GM12878 (cell line): ENCODE results near the gene PRRG3. TPM values are rescaled to one million over a fixed set of nuclear protein-coding genes. Genes with fewer than 3 reads are reported as not detected.

ENCODE experiments used
- ATAC-seq: fragments of 200-7000 bp; cut with Tn5 transposase; 3 replicates; pipeline ENCODE4 v1.9.1; 2020; ENCODE audit warnings: mild to moderate bottlenecking, moderate library complexity
- BruUV-seq: library from RNA; stranded (reverse); fragments of 400-500 nt; replicated peaks from 2 replicates; lab custom pipeline; 2021; lab: Mats Ljungman, UMichigan
- CTCF ChIA-PET: fragments of 300-600 bp; sonication (Branson Sonifier 250); formaldehyde crosslinking; extraction: SDS; loops from one replicate; lab custom pipeline; 2021; ENCODE audit warnings: inconsistent platforms; lab: Yijun Ruan, JAX
- POLR2A ChIA-PET: fragments of 350-600 bp; formaldehyde crosslinking; extraction: SDS; loops from one replicate; lab custom pipeline; 2021; ENCODE audit warnings: inconsistent platforms; lab: Charles Lee
- RAD21 ChIA-PET: fragments of 300-600 bp; sonication (Branson Sonifier 250); formaldehyde crosslinking; loops from one replicate; lab custom pipeline; 2023; ENCODE audit warnings: antibody characterized with exemption; ENCODE audit not compliant: unreplicated experiment; lab: Charles Lee
- SMC1A ChIA-PET: fragments of 300-600 bp; sonication (Branson Sonifier 250); formaldehyde crosslinking; loops from one replicate; lab custom pipeline; 2023; ENCODE audit not compliant: unreplicated experiment, uncharacterized antibody; lab: Charles Lee
- DNase-seq: peaks from one replicate; pipeline ENCODE4 v3.0.0-alpha.2; 2011; ENCODE audit warnings: low read depth, low spot score
- FAIRE-seq: peaks from 3 replicates; lab custom pipeline; 2011; peaks lifted over from hg19 to GRCh38; lab: Jason Lieb, UNC
- H2AFZ ChIP-seq: 2 replicates; pipeline ENCODE4 v1.6.0; 2011; ENCODE audit warnings: low read depth, low read length, control low read depth; ENCODE audit not compliant: control insufficient read depth
- H3K27ac ChIP-seq: 2 replicates; pipeline ENCODE4 v1.5.1; 2011; ENCODE audit warnings: control low read depth; ENCODE audit not compliant: control insufficient read depth, insufficient read depth
- H3K27me3 ChIP-seq, 2 experiments: replicated peaks in 1 of 2; 2 replicates each; pipeline versions ENCODE4 v1.6.0 to v1.6.1; 2011; ENCODE audit warnings: low read length in 1 of 2; ENCODE audit not compliant: control insufficient read depth in 2 of 2, insufficient read depth in 2 of 2
- H3K36me3 ChIP-seq, 2 experiments: 2 replicates each; pipeline ENCODE4 v1.5.1; 2011; ENCODE audit warnings: low read length in 1 of 2; ENCODE audit not compliant: control insufficient read depth in 2 of 2, insufficient read depth in 2 of 2
- H3K4me1 ChIP-seq: 2 replicates; pipeline ENCODE4 v1.6.1; 2011; ENCODE audit warnings: mild to moderate bottlenecking, low read length, moderate library complexity, mixed read lengths; ENCODE audit not compliant: control insufficient read depth, insufficient read depth
- H3K4me2 ChIP-seq: 2 replicates; pipeline ENCODE4 v1.6.0; 2011; ENCODE audit warnings: control low read depth; ENCODE audit not compliant: control insufficient read depth, insufficient read depth
- H3K4me3 ChIP-seq: fragments of 200-600 bp; sonication (generic); 2 replicates; pipeline ENCODE4 v1.5.1; 2016
- H3K79me2 ChIP-seq: 2 replicates; pipeline ENCODE4 v1.6.0; 2011; ENCODE audit warnings: low read length; ENCODE audit not compliant: control insufficient read depth, insufficient read depth
- H3K9ac ChIP-seq: 2 replicates; pipeline ENCODE4 v1.8.0; 2011; ENCODE audit warnings: low read length, control low read depth, mixed read lengths; ENCODE audit not compliant: control insufficient read depth, insufficient read depth
- H3K9me3 ChIP-seq: replicated peaks from 3 replicates; pipeline ENCODE4 v1.5.1; 2011; ENCODE audit warnings: mild to moderate bottlenecking, low read length; ENCODE audit not compliant: control insufficient read depth, insufficient read depth
- H4K20me1 ChIP-seq: 2 replicates; pipeline ENCODE4 v1.6.0; 2011; ENCODE audit not compliant: control insufficient read depth, insufficient read depth
- ATF3 ChIP-seq: IDR thresholded peaks from 2 replicates; pipeline ENCODE4 v1.6.1; 2011; ENCODE audit warnings: low read depth, mild to moderate bottlenecking, low read length, moderate library complexity, borderline replicate concordance; ENCODE audit errors: extremely low read depth
- BACH1 ChIP-seq: fragments of 450-650 bp; IDR thresholded peaks from 2 replicates; pipeline ENCODE4 v1.6.1; 2017; ENCODE audit warnings: mild to moderate bottlenecking, borderline replicate concordance
- CHD2 ChIP-seq: IDR thresholded peaks from 2 replicates; pipeline ENCODE4 v1.6.1; 2011; ENCODE audit warnings: low read depth, low read length, improper control_type of control experiment, borderline replicate concordance
- EED ChIP-seq: sonication (generic); IDR thresholded peaks from 2 replicates; pipeline ENCODE4 v1.6.1; 2016; ENCODE audit warnings: antibody characterized with exemption, low read depth
- EP300 ChIP-seq, 2 experiments: fragments of 150-350 bp in 1 of 2; IDR thresholded peaks; 2 replicates each; pipeline ENCODE4 v1.6.1; 2011 to 2012; ENCODE audit warnings: low read depth in 2 of 2, low read length in 2 of 2, borderline replicate concordance in 1 of 2, improper control_type of control experiment in 1 of 2, inconsistent platforms in 1 of 2; ENCODE audit not compliant: control insufficient read depth in 1 of 2
- MAX ChIP-seq: IDR thresholded peaks from 2 replicates; pipeline ENCODE4 v1.6.1; 2012; ENCODE audit warnings: low read depth, low read length, improper control_type of control experiment
- PAX8 ChIP-seq: fragments of 450-650 bp; IDR thresholded peaks from 2 replicates; pipeline ENCODE4 v1.6.1; 2017; ENCODE audit warnings: mild to moderate bottlenecking, moderate library complexity
- SREBF2 ChIP-seq: IDR thresholded peaks from 2 replicates; pipeline ENCODE4 v1.6.1; 2012; ENCODE audit warnings: mild to moderate bottlenecking, low read length
- STAT1 ChIP-seq: fragments of 450-650 bp; conservative IDR thresholded peaks from 2 replicates; pipeline ENCODE4 v1.6.1; 2014; ENCODE audit warnings: antibody characterized with exemption, mild to moderate bottlenecking
- USF1 ChIP-seq: IDR thresholded peaks from 2 replicates; pipeline ENCODE4 v1.6.1; 2011; ENCODE audit warnings: borderline replicate concordance, low read depth, mild to moderate bottlenecking, moderate library complexity, mixed read lengths, low read length; ENCODE audit not compliant: insufficient read depth; ENCODE audit errors: extremely low read length
- ZBTB33 ChIP-seq: fragments of 450-650 bp; IDR thresholded peaks from 2 replicates; pipeline ENCODE4 v1.6.1; 2017; ENCODE audit warnings: mild to moderate bottlenecking
- WGBS: methylation state at CpG from one replicate; pipeline ENCODE4 v1.1.6; 2016; ENCODE audit warnings: low lambda C conversion rate; ENCODE audit not compliant: insufficient replicate concordance, insufficient coverage; ENCODE audit errors: missing lambda C conversion rate; 5-methylcytosine and 5-hydroxymethylcytosine counted together
- in situ Hi-C: fragments of 300-500 bp; cut with MboI; formaldehyde crosslinking; loops from 9 replicates; pipeline ENCODE4 v1.14.3; 2018; ENCODE audit warnings: mixed read lengths
- intact Hi-C: fragments of 100-400 bp; cut with micrococcal nuclease; formaldehyde crosslinking; loops from one replicate; pipeline ENCODE4 v1.14.2; 2022; ENCODE audit not compliant: unreplicated experiment
- polyA plus RNA-seq, 11 experiments: library from polyadenylated mRNA; depleted of rRNA in 4 of 11; unstranded in 6 of 11; stranded (reverse) in 5 of 11; fragments of >200 nt; fragmentation: Nextera tagmentation in 4 of 11; fragmentation: Illumina TruSeq in 1 of 11; extraction: Ambion mirVana in 4 of 11; extraction: Trizol in 1 of 11; gene quantifications; 1 replicate in 1 of 11; 2 replicates in 10 of 11; pipeline versions ENCODE4 v1.2.1 to v1.2.3, GENCODE V29; 2011 to 2016; ENCODE audit warnings: inconsistent platforms in 2 of 11, missing spikeins in 2 of 11, low read depth in 1 of 11
- total RNA-seq, 4 experiments: library from RNA; depleted of rRNA in 3 of 4; stranded (reverse); fragments of >200 nt in 3 of 4; fragmentation: Illumina TruSeq in 1 of 4; extraction: Trizol in 1 of 4; gene quantifications; 2 replicates each; pipeline versions ENCODE4 v1.2.1 to v1.2.3, GENCODE V29; 2013 to 2021

PRRG3 gene
- total and polyA plus RNA-seq, 10 of the 15 experiments (the other 5 are each of a cell fraction or from before 2014, with no cell fraction given), result under 0.01 TPM; not detected in 9

- TF ChIP-seq ZBTB33, result no peak
Measured at GRCh38 chrX:151725338-151725614, 30.0 kb downstream of the PRRG3 start (continued).

- SMC1A ChIA-PET, result no interaction called here
- FAIRE-seq, result no peak
- Histone ChIP-seq H3K27ac (no peak overlapping the region), H3K27me3 (no peaks in the 10 kb centered on the region), H3K36me3 (no peaks in the 10 kb centered on the region), H3K4me1 (no peaks in the 10 kb centered on the region), H4K20me1 (no peaks in the 10 kb centered on the region)
- TF ChIP-seq MAX (no peak), CHD2 (no peak), USF1 (no peak), ATF3 (no peak), EED (no peak), EP300 (IDR thresholded peaks at IDR 0.05; ENCODE audit: borderline replicate concordance in 1 of 2, control insufficient read depth in 1 of 2, low read depth in 2 of 2, low read length in 2 of 2) (no peak), BACH1 (no peak), STAT1 (no peak), SREBF2 (no peak), PAX8 (no peak)
- TF ChIP-seq, all 136 proteins: peak for 0
- intact Hi-C loops (no loop called here), in situ Hi-C loops (no loop called here)
- Histone ChIP-seq H2AFZ (no peak overlapping the region), H3K4me2 (no peak overlapping the region), H3K9ac (no peak overlapping the region), H3K9me3 (no peaks in the 10 kb centered on the region), H3K79me2 (no peaks in the 10 kb centered on the region), H3K4me3 (no peak overlapping the region)
- CTCF ChIA-PET, result interaction anchor here (1.0 kb wide), 1 partner anchor 22 kb away, joined by 3 read pairs; no protein-coding TSS in a partner anchor
- RAD21 ChIA-PET, result no interaction called here
- no TSS peak for BruUV-seq
- POLR2A ChIA-PET, result no interaction called here
- DNase-seq (no peak), ATAC-seq (no peak)
- WGBS, result 2% methylated on average over 5 of the region's 5 CpGs
Measured at GRCh38 chrX:151726751-151727150, 31.5 kb downstream of the PRRG3 start.
